ENCODE measurements around the gene PPIA.
A peak's percentile ranks its signal among the peaks of the same experiment; 100 is the strongest.
"Not testable (repeated sequence)": the region's sequence is repeated elsewhere in the genome, so short reads cannot be mapped to it uniquely, and the experiment has no call there.

The PPIA gene

DNA sequence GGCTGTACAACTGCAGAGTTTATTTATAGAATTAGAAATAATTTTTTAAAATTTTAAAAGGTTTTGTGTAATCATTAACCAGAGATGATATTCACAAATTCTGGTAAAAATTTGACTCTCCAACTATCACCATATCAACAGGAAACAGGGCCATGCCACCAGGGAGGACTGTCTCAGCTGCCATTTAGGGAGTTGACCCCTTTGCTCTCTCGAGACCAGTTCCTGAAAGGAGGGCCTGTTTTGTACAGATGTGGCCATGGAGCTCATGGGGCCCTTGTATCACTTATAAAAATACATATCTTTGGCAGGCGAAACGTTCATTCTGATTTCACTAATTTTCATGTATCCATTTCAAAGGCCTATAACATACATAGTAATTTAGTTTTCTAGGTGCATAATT, 31.1 kb downstream of the PPIA start:
- DNase-seq (ENCODE audit: low read depth) = peak; percentile 55

GRCh38 chr7:44838751-44839150, 42.3 kb downstream of the PPIA start:
- DNase-seq (ENCODE audit: low read depth) = no peak

DNA sequence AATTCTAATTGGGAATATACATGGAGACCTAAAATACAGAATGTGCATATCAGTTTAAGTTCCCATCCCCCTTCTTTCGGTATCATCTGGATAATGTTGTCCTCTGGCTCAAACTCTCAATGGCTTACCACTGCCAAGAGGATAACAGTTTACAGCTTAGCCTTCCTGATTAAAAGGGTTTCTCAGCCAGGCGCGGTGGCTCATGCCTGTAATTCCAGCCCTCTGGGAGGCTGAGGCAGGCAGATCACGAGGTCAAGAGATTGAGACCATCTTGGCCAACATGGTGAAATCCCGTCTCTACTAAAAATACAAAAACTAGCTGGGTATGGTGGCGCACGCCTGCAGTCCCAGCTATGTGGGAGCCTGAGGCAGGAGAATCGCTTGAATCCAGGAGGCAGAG, 46.2 kb downstream of the PPIA start:
- DNase-seq (ENCODE audit: low read depth) = not testable (repeated sequence)

DNA sequence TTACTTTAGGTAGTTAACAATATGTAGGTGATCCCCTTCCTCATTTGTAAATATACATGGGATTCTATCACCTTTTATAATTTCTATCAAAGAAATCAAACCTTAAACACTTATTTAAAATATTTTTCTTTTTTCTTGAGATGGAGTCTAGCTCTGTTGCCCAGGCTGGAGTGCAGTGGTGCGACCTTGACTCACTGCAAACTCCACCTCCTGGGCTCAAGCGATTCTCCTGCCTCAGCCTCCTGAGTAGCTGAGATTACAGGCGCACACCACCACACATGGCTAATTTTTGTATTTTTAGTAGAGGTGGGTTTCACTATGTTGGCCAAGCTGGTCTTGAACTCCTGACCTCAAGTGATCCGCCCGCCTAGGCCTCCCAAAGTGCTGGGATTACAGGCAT, 47.0 kb downstream of the PPIA start:
- not testable (repeated sequence) for DNase-seq (ENCODE audit: low read depth)

DNA sequence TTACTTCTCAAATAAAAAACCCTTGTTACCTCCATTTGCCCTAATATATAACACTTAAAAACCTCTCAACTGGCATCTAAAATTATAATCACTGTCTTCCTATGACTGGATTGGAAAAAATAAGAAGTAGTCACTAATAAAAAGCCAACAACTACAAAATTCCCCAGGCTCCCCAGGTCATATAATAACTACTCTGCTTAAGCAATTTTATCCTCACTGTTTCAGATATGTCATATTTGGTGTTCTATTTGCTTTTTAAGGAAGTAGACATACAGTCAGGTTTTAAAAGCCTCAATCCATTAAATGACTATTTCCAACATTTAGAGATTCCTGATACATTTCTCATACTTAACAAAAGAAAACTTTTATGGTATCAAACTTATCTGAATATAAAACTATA, 49.0 kb downstream of the PPIA start:
- no peak for DNase-seq (ENCODE audit: low read depth)

DNA sequence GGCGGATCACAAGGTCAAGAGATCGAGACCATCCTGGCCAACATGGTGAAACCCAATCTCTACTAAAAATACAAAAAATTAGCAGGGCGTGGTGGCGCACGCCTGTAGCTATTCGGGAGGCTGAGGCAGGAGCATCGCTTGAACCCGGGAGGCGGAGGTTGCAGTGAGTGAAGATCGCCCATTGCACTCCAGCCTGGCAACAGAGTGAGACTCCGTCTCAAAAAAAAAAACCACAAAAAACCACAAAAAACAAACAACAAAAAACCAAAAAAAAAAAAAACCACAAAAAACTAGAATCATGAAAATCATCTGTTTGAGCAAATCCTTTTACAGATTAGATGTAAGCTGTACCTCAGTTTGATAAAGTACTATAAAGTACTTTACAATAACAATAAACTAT, 49.9 kb downstream of the PPIA start:
- not testable (repeated sequence) for DNase-seq (ENCODE audit: low read depth)

GRCh38 chr7:44846816-44847508, 50.5 kb downstream of the PPIA start:
- DNase-seq (ENCODE audit: low read depth) = no peak

GRCh38 chr7:44847509-44847919, 51.0 kb downstream of the PPIA start:
- DNase-seq (ENCODE audit: low read depth) = peak; percentile 54

DNA sequence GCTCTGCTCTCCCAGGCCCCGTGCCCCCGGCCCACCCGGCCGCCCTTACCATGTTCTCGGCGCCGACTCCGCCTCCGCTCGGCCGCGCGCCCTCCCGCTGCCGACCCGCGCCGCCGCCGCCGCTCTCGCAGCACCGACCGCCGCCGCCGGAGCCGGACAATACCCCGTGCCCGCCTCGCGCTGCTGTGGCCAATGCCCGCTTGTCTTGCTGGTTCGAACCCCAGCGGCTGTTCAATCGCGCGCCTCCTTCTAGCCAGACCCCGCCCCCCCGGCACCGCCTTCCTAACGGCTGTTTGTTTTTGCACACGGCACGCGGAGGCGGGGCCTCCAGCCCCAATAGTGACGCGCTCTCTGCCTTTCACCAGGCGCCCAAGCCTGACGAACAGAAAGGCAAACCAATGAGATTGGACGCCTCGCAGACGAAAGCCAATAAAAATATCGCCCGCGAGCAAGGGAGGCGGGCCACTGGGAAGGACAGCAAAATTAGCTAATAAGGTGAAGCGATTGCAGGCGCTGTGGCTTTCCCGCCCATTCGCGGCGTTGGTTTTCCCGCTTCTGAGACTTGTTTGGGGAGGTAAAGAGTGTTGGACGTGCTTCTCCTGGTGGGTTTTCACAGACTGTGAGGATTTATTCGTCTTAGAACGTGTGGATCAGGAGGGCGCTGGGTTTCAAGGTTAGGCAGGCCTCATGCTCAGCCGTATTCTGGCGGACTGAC, 51.6 kb downstream of the PPIA start, which contains the start of gene H2AZ2:
Gene H2AZ2 (minus strand): TSS at position 168 of the 715 bp plus-strand sequence. CDS start 116 bp downstream, at position 52.
- peak; percentile 96 for DNase-seq (ENCODE audit: low read depth)

GRCh38 chr7:44849259-44849884, 52.9 kb downstream of the PPIA start:
- no peak for DNase-seq (ENCODE audit: low read depth)

- no peak for DNase-seq (ENCODE audit: low read depth)
Measured at GRCh38 chr7:44849885-44850544, 53.5 kb downstream of the PPIA start.

DNA sequence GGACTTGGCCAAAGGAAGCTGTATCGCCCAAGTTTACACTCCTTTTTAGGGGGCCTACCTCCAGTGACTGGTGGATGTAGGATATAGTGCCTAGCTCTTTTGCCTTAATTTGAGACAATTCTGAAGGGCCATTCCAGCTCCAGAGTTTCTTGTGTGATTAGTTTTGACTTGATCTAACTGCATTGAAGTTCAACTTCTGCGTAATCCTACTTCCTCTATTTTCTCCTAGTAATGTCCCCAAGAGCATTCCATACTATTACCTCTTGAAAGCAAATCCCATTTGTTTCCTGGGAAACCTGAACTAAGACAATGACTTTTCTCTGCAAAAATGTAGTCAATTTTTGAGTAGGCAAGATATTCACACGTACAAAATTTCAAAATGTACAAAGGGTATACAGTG, 56.1 kb downstream of the PPIA start:
- no peak for DNase-seq (ENCODE audit: low read depth)
